Breast epithelium (tissue), 4 donors: ENCODE results near the gene FCN2. TPM values are rescaled to one million over a fixed set of nuclear protein-coding genes. Genes with fewer than 3 reads are reported as not detected.

ENCODE experiments used
- DNase-seq, 2 donors: peaks; one replicate each; pipeline ENCODE4 v3.0.0-alpha.2; 2019; ENCODE audit warnings: low spot score in 2 of 2
- H3K27ac ChIP-seq, 2 donors: fragments of 200-600 bp; sonication (generic) in 1 of 2; one replicate each; pipeline ENCODE4 v1.5.1; 2016 to 2019; ENCODE audit warnings: mild to moderate bottlenecking in 1 of 2
- H3K27me3 ChIP-seq, 2 donors: fragments of 200-600 bp; sonication (generic) in 1 of 2; one replicate each; pipeline versions ENCODE4 v1.5.1 to v1.6.0; 2017 to 2019; ENCODE audit warnings: control low read depth in 1 of 2, mild to moderate bottlenecking in 1 of 2
- H3K36me3 ChIP-seq: fragments of 200-600 bp; one replicate; pipeline ENCODE4 v1.5.1; 2019
- H3K4me1 ChIP-seq, 2 donors: fragments of 200-600 bp; sonication (generic); one replicate each; pipeline ENCODE4 v1.5.1; 2016 to 2019; ENCODE audit warnings: control low read depth in 1 of 2
- H3K4me3 ChIP-seq, 3 donors: fragments of 200-600 bp; sonication (generic); 1 replicate in 2 of 3; 2 replicates in 1 of 3; pipeline ENCODE4 v1.5.1; 2016 to 2019; ENCODE audit warnings: mild to moderate bottlenecking in 3 of 3, moderate library complexity in 2 of 3
- H3K9me3 ChIP-seq, 2 donors: fragments of 200-600 bp; sonication (generic) in 1 of 2; one replicate each; pipeline ENCODE4 v1.5.1; 2016 to 2019; ENCODE audit warnings: control low read depth in 1 of 2
- POLR2A ChIP-seq: fragments of 450-650 bp; IDR thresholded peaks from one replicate; pipeline ENCODE4 v1.6.1; 2016; ENCODE audit warnings: antibody characterized with exemption, mild to moderate bottlenecking, moderate library complexity
- POLR2AphosphoS5 ChIP-seq, 3 donors: sonication (generic); formaldehyde crosslinking; IDR thresholded peaks; one replicate each; pipeline ENCODE4 v1.6.1; 2017; ENCODE audit warnings: antibody characterized with exemption in 3 of 3
- intact Hi-C: fragments of 100-400 bp; cut with DNase I; formaldehyde crosslinking; loops from one replicate; pipeline ENCODE4 v1.15.1; 2023; ENCODE audit warnings: low total_unique reads
- total RNA-seq, 3 donors: library from RNA; depleted of rRNA; stranded (reverse); fragments of >200 nt; gene quantifications; one replicate each; pipeline ENCODE4 v1.1.0, GENCODE V29; 2016
- TF ChIP-seq, protein P1 (sequence below), 3 donors: fragments of 450-650 bp; IDR thresholded peaks; one replicate each; pipeline ENCODE4 v1.5.1; 2016 to 2017; ENCODE audit warnings: antibody characterized with exemption in 3 of 3, mild to moderate bottlenecking in 3 of 3, moderate library complexity in 3 of 3

The FCN2 gene
- total RNA-seq, 3 donors from 2014 or later = 0.73 to 2.0 (median 1.8) TPM

DNA sequence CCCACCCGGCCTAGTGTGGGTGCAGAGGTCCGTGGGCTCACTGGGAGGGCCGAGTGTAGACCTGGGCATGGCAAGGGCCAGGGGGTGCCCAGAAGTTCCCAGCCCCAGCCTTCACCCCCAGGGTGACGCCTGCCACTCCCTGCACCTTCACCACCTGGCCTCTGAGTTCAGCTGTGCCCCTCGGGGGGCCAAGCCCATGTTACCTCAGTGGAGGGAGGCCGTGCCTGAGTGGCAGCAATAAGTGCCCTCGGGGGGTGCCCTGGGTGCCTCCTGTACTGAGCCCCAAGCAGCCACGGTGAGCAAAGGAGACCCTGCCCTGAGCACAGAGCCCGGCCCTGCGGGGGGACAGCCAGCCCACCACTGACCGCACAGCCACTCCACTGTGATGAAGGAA lies 10.3 kb upstream of the FCN2 start:
- intact Hi-C loops = no loop called here
- TF ChIP-seq, protein P1, sequence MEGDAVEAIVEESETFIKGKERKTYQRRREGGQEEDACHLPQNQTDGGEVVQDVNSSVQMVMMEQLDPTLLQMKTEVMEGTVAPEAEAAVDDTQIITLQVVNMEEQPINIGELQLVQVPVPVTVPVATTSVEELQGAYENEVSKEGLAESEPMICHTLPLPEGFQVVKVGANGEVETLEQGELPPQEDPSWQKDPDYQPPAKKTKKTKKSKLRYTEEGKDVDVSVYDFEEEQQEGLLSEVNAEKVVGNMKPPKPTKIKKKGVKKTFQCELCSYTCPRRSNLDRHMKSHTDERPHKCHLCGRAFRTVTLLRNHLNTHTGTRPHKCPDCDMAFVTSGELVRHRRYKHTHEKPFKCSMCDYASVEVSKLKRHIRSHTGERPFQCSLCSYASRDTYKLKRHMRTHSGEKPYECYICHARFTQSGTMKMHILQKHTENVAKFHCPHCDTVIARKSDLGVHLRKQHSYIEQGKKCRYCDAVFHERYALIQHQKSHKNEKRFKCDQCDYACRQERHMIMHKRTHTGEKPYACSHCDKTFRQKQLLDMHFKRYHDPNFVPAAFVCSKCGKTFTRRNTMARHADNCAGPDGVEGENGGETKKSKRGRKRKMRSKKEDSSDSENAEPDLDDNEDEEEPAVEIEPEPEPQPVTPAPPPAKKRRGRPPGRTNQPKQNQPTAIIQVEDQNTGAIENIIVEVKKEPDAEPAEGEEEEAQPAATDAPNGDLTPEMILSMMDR (IDR thresholded peaks at IDR 0.05) = no peak
- TF ChIP-seq POLR2A (no peak), POLR2AphosphoS5 (IDR thresholded peaks at IDR 0.05) (no peak)
- Histone ChIP-seq H3K9me3 (no peaks in the 10 kb centered on the region), H3K27ac (no peak overlapping the region), H3K4me3 (no peak overlapping the region), H3K4me1 (no peaks in the 10 kb centered on the region), H3K27me3 (no peaks in the 10 kb centered on the region), H3K36me3 (no peaks in the 10 kb centered on the region)
- no peak for DNase-seq

DNA sequence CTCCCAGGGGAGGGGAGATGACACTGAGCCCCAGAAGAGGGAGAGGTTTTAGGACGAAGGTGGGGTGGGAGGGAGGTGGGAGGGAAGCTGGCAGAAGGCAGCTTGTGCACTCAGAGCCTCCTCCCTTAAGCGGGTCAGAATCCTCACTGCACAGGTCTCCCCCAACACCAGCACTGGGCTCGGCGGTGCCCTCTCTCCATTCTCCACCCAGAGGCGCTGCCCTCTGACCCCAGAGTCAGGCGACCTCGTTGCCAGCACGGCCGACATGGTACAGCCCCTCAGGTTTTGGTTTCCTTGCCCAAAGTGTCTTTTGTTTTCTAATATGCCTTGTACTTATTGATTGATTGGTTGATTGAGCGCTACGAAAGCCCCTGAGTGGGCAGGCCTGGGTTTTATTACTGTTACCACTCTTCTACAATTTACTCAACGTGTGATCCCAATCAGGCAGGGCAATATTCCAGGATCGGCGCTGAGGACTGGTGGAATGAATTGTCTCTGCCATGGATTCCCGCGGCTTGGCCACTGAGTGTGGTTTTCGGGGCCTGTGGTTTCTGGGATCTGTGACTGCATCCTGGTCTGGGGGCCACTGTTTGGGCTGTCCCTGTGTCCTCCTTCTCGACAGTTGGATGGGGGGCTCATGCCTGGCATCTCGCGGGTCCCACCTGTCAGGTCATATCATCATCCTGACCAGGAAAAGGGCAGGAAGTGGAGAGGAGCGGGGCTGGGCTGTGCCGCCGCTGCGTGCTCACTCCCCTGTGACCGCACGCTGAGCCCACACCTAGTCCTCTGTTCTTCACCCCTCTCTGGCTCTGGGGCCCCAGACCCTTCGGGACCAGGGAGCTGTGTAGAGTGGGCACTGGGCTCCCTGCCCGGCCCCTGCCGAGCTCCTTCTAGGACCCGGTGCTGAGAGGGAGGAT lies 9.6 kb upstream of the FCN2 start:
- no peak overlapping the region for H3K27ac ChIP-seq
- H3K27me3 ChIP-seq = no peaks in the 10 kb centered on the region
- TF ChIP-seq, protein P1 (IDR thresholded peaks at IDR 0.05) = no peak
- TF ChIP-seq POLR2AphosphoS5 (IDR thresholded peaks at IDR 0.05) (no peak), POLR2A (no peak)
- H3K9me3 ChIP-seq = no peaks in the 10 kb centered on the region
- no peak overlapping the region for H3K4me3 ChIP-seq
- no peaks in the 10 kb centered on the region for H3K36me3 ChIP-seq
- intact Hi-C loops = no loop called here
- no peaks in the 10 kb centered on the region for H3K4me1 ChIP-seq
- no peak for DNase-seq

- Histone ChIP-seq H3K36me3 (no peaks in the 10 kb centered on the region), H3K4me1 (no peaks in the 10 kb centered on the region), H3K27me3 (no peaks in the 10 kb centered on the region), H3K4me3 (no peak overlapping the region), H3K9me3 (no peaks in the 10 kb centered on the region), H3K27ac (no peak overlapping the region)
- no peak for DNase-seq
- TF ChIP-seq POLR2AphosphoS5 (IDR thresholded peaks at IDR 0.05) (no peak), POLR2A (no peak)
- TF ChIP-seq, protein P1 (IDR thresholded peaks at IDR 0.05) = no peak
- intact Hi-C loops = no loop called here
Measured at GRCh38 chr9:134871697-134872340, 8.8 kb upstream of the FCN2 start.

GRCh38 chr9:134872482-134873231 lies 8.0 kb upstream of the FCN2 start:
- H3K27me3 ChIP-seq = no peaks in the 10 kb centered on the region
- intact Hi-C loops = no loop called here
- no peaks in the 10 kb centered on the region for H3K36me3 ChIP-seq
- no peak overlapping the region for H3K4me3 ChIP-seq
- H3K4me1 ChIP-seq = no peaks in the 10 kb centered on the region
- no peak overlapping the region for H3K27ac ChIP-seq
- H3K9me3 ChIP-seq = no peaks in the 10 kb centered on the region
- TF ChIP-seq, protein P1 (IDR thresholded peaks at IDR 0.05) = no peak
- TF ChIP-seq POLR2AphosphoS5 (IDR thresholded peaks at IDR 0.05) = no peak
- no peak for TF ChIP-seq POLR2A
- no peak for DNase-seq
